Body of pancreas (tissue), 4 donors: Measurements from ENCODE around the gene CDKAL1.

Source experiments
- CTCF ChIP-seq, 7 experiments: fragments of 450-650 bp in 4 of 7; fragments of 200-600 bp in 3 of 7; sonication (generic) in 3 of 7; IDR thresholded peaks; one replicate each; pipeline ENCODE4 v1.5.1; 2016 to 2019; ENCODE audit warnings: antibody characterized with exemption in 7 of 7
- POLR2A ChIP-seq, 3 donors: fragments of 450-650 bp; IDR thresholded peaks; one replicate each; pipeline ENCODE4 v1.6.1; 2016; ENCODE audit warnings: antibody characterized with exemption in 3 of 3, mild to moderate bottlenecking in 2 of 3

GRCh38 chr6:21181866-21182265 is 647.6 kb downstream of the CDKAL1 start:
- TF ChIP-seq CTCF (IDR thresholded peaks at IDR 0.05) (no peak), POLR2A (IDR thresholded peaks at IDR 0.05) (no peak)
